Measurements from ENCODE around the gene PCTP.

DNA sequence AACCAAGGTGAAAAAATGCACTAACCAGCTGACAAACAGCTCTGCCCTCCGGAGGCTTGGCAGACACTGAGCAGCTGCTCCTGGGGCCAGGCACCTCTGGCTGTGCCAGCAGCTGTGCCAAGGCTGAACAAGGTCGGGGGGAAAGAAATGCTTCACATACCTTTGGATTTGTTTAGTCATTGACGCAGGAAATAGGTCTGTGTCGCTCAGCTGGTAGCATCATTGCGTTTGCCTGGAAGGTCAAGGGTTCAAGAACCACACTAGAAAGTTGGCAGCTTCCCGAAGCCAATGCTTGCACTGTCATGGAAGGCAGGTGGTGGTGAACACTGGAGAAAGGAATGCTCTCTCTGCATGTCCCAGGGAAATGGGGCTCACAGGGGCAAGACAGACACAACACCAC lies 63.5 kb downstream of the PCTP start:
- TF ChIP-seq, protein P1, sequence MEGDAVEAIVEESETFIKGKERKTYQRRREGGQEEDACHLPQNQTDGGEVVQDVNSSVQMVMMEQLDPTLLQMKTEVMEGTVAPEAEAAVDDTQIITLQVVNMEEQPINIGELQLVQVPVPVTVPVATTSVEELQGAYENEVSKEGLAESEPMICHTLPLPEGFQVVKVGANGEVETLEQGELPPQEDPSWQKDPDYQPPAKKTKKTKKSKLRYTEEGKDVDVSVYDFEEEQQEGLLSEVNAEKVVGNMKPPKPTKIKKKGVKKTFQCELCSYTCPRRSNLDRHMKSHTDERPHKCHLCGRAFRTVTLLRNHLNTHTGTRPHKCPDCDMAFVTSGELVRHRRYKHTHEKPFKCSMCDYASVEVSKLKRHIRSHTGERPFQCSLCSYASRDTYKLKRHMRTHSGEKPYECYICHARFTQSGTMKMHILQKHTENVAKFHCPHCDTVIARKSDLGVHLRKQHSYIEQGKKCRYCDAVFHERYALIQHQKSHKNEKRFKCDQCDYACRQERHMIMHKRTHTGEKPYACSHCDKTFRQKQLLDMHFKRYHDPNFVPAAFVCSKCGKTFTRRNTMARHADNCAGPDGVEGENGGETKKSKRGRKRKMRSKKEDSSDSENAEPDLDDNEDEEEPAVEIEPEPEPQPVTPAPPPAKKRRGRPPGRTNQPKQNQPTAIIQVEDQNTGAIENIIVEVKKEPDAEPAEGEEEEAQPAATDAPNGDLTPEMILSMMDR (IDR thresholded peaks at IDR 0.05) = no peak
- TF ChIP-seq POLR2A (IDR thresholded peaks at IDR 0.05) = no peak
